ENCODE data around the gene RPL27A. TPM values are rescaled to one million over a fixed set of nuclear protein-coding genes. Genes with fewer than 3 reads are reported as not detected.
A peak's percentile ranks its signal among the peaks of the same experiment; 100 is the strongest.

The RPL27A gene
- total and polyA plus RNA-seq, 2 of the 8 experiments (the other 6 are each of a cell fraction or from before 2014, with no cell fraction given): 1,756 to 1,777 TPM

DNA sequence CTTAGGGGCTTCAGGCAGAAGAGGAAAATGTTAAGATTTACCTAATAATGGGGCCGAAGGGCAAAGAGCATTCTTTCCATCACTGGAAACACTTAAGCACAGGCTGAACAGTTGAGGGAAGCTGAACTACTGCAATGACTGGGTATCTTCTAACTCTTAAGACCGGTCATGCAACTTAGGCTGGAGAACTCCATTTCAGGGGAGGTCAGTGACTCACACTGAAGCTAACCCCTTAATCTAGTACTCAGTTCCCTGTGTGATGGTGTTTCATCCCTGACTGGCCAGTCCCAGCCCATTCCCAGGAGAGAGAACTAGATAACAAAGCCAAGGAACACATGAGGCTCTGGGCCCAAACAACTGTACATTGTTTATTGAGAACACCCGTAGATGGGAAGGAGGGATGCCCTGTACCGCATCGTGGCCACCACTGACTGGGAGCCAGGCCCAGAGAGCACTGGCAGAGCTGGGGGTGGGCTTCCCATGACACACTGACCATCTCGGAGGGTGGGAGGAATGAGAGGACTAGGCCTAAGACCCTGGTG, 10.5 kb downstream of the RPL27A start:
- Histone ChIP-seq H3K79me2 (ENCODE audit: control insufficient read depth in 1 of 2, insufficient read depth in 2 of 2, low read length in 2 of 2) (peaks cover 0 to 10% of the 10 kb centered on the region in 2 experiments; a peak in 2 of 4 replicates), H3K9me3 (ENCODE audit: insufficient read depth in 2 of 2, low read depth in 1 of 2, low read length in 1 of 2) (no peaks in the 10 kb centered on the region), H4K91ac (replicated peaks; ENCODE audit: insufficient read length, low read length) (no peak overlapping the region), H2AFZ (ENCODE audit: low read length) (no peak overlapping the region), H3K23ac (ENCODE audit: insufficient read length) (no peak overlapping the region), H2BK5ac (ENCODE audit: low read depth, low read length) (peak overlapping the region; percentile 38; the same call in 1 of the 2 replicates), H4K20me1 (replicated peaks in 1 of 2; ENCODE audit: control insufficient read depth in 1 of 2, insufficient read depth in 2 of 2, low read length in 2 of 2) (no peaks in the 10 kb centered on the region), H4K8ac (ENCODE audit: extremely low read depth, insufficient read depth, low read length) (no peak overlapping the region), H2BK120ac (replicated peaks; ENCODE audit: low read depth, low read length) (no peak overlapping the region), H2BK12ac (ENCODE audit: low read depth, low read length) (no peak overlapping the region), H3K18ac (ENCODE audit: extremely low read depth, low read length) (no peak overlapping the region), H3K36me3 (ENCODE audit: control insufficient read depth in 2 of 4, insufficient read depth in 4 of 4, low read length in 3 of 4) (peaks cover 9 to 35% (median 19%) of the 10 kb centered on the region in 4 experiments), H3K4ac (replicated peaks; ENCODE audit: insufficient read length, low read depth, low read length) (no peak overlapping the region), H3K4me1 (replicated peaks in 1 of 4; ENCODE audit: control insufficient read depth in 3 of 4, insufficient read depth in 4 of 4, low read length in 3 of 4) (peaks cover 0 to 8% (median 4%) of the 10 kb centered on the region in 4 experiments; a peak in 3 of 7 replicates), H2BK15ac (ENCODE audit: low read length) (no peak overlapping the region), H2AK5ac (ENCODE audit: low read depth, low read length) (no peak overlapping the region), H3K79me1 (ENCODE audit: low read depth, low read length) (no peaks in the 10 kb centered on the region; the same call in 1 of the 2 replicates), H3K56ac (replicated peaks; ENCODE audit: insufficient read length, low read depth, low read length) (no peak overlapping the region), H3K4me2 (ENCODE audit: insufficient read depth in 1 of 2, low read depth in 2 of 2, low read length in 2 of 2) (no peak overlapping the region), H2BK20ac (ENCODE audit: low read length) (no peak overlapping the region), H3K14ac (ENCODE audit: insufficient read length) (no peak overlapping the region), H3K27ac (ENCODE audit: low read depth, low read length) (no peak overlapping the region), H3K27me3 (replicated peaks in 1 of 4; ENCODE audit: control insufficient read depth in 3 of 4, extremely low read depth in 1 of 4, insufficient read depth in 3 of 4, low read length in 3 of 4) (no peaks in the 10 kb centered on the region), H3K23me2 (ENCODE audit: low read depth, low read length) (peaks cover 2% of the 10 kb centered on the region), H3K4me3 (ENCODE audit: extremely low read depth in 1 of 4, insufficient read depth in 2 of 4, low read depth in 3 of 4, low read length in 4 of 4) (no peak overlapping the region), H4K5ac (ENCODE audit: insufficient read length, low read depth, low read length) (no peak overlapping the region), H3K9ac (replicated peaks in 1 of 4; ENCODE audit: extremely low read depth in 1 of 4, low read depth in 3 of 4, low read length in 3 of 4) (no peak overlapping the region)
- DNase-seq (ENCODE audit: low read depth in 1 of 2, low spot score in 2 of 2) (no peak), FAIRE-seq (no peak)
- WGBS, 2 experiments (ENCODE audit: extremely low coverage in 1 of 2, insufficient coverage in 1 of 2, insufficient read length in 1 of 2, insufficient replicate concordance in 2 of 2, low coverage in 1 of 2, low lambda C conversion rate in 2 of 2, missing lambda C conversion rate in 1 of 2): 93% methylated on average over 6 of the region's 6 CpGs; no CpG with 5 or more reads in 1 of the 2 experiments
- POLR2A ChIA-PET (ENCODE audit: partially characterized antibody): interaction anchor here (0.6 to 10.7 kb wide), 11 partner anchors 8 to 169 kb away, joined by 3 to 248 read pairs (median 4); partner anchors contain the start of genes RPL27A and TRIM66
- no peak for TF ChIP-seq NRF1 (IDR thresholded peaks at IDR 0.05; ENCODE audit: low read depth, low read length)
- TF ChIP-seq ZNF274 (IDR thresholded peaks at IDR 0.05; ENCODE audit: borderline replicate concordance, extremely low read depth, low read length): no peak
- peak; percentile 78 for TF ChIP-seq POLR2AphosphoS5 (IDR thresholded peaks at IDR 0.05; ENCODE audit: low read depth, low read length)
- TF ChIP-seq CBX8 (IDR thresholded peaks at IDR 0.05; ENCODE audit: borderline replicate concordance, low read depth, low read length): no peak
- TF ChIP-seq SIN3A (conservative IDR thresholded peaks at IDR 0.05 in 1 of 2, IDR thresholded peaks at IDR 0.05 in 1 of 2; ENCODE audit: low read depth in 1 of 2, low read length in 2 of 2): no peak
- CTCF ChIA-PET (ENCODE audit: partially characterized antibody): interaction anchor here (0.5 to 1.4 kb wide), 3 partner anchors 40 to 266 kb away, joined by 3 read pairs; no protein-coding TSS in a partner anchor

All from H1 (cell line).